ENCODE measurements around the gene FOXO3. TPM values are rescaled to one million over a fixed set of nuclear protein-coding genes. Genes with fewer than 3 reads are reported as not detected.

The FOXO3 gene
- total and polyA plus RNA-seq, 3 donors from 2014 or later = 27.5 to 112 (median 81.5) TPM

GRCh38 chr6:108697561-108698161 lies 136.9 kb downstream of the FOXO3 start:
- no peaks in the 10 kb centered on the region for H3K9me3 ChIP-seq
- no peaks in the 10 kb centered on the region for H3K27me3 ChIP-seq
- TF ChIP-seq CTCF (IDR thresholded peaks at IDR 0.05) (no peak), POLR2A (IDR thresholded peaks at IDR 0.05) (no peak)
- H3K4me1 ChIP-seq = no peaks in the 10 kb centered on the region
- H3K36me3 ChIP-seq (ENCODE audit: low read depth, missing control alignments) = no peaks in the 10 kb centered on the region
- no peak for DNase-seq
- no peak overlapping the region for H3K27ac ChIP-seq
- no peak overlapping the region for H3K4me3 ChIP-seq
- intact Hi-C loops (cut with DNase I; ENCODE audit: low total_unique reads) = no loop called here
- 59 to 76% methylated on average over 13 to 15 of the region's 15 CpGs for WGBS, 2 donors

GRCh38 chr6:108698593-108699289 lies 138.0 kb downstream of the FOXO3 start:
- H3K4me3 ChIP-seq = no peak overlapping the region
- H3K27me3 ChIP-seq = no peaks in the 10 kb centered on the region
- TF ChIP-seq POLR2A (IDR thresholded peaks at IDR 0.05) = no peak
- TF ChIP-seq CTCF (IDR thresholded peaks at IDR 0.05) = no peak
- no peaks in the 10 kb centered on the region for H3K4me1 ChIP-seq
- intact Hi-C loops (cut with DNase I; ENCODE audit: low total_unique reads) = no loop called here
- H3K27ac ChIP-seq = no peak overlapping the region
- H3K9me3 ChIP-seq = no peaks in the 10 kb centered on the region
- WGBS, 2 donors = 89 to 90% methylated on average over 8 to 11 of the region's 11 CpGs
- no peaks in the 10 kb centered on the region for H3K36me3 ChIP-seq (ENCODE audit: low read depth, missing control alignments)
- no peak for DNase-seq

GRCh38 chr6:108699290-108700041 lies 138.7 kb downstream of the FOXO3 start:
- 88 to 89% methylated on average over 17 of the region's 17 CpGs for WGBS, 2 donors
- TF ChIP-seq POLR2A (IDR thresholded peaks at IDR 0.05) (no peak), CTCF (IDR thresholded peaks at IDR 0.05) (no peak)
- DNase-seq = no peak
- H3K27me3 ChIP-seq = no peaks in the 10 kb centered on the region
- no peaks in the 10 kb centered on the region for H3K4me1 ChIP-seq
- intact Hi-C loops (cut with DNase I; ENCODE audit: low total_unique reads) = no loop called here
- no peaks in the 10 kb centered on the region for H3K36me3 ChIP-seq (ENCODE audit: low read depth, missing control alignments)
- H3K4me3 ChIP-seq = no peak overlapping the region
- no peak overlapping the region for H3K27ac ChIP-seq
- no peaks in the 10 kb centered on the region for H3K9me3 ChIP-seq

- intact Hi-C loops (cut with DNase I; ENCODE audit: low total_unique reads) = no loop called here
- WGBS, 2 donors = 90 to 95% methylated on average over 1 of the region's 1 CpG
- Histone ChIP-seq H3K4me1 (no peaks in the 10 kb centered on the region), H3K27ac (no peak overlapping the region), H3K9me3 (no peaks in the 10 kb centered on the region), H3K4me3 (no peak overlapping the region), H3K36me3 (ENCODE audit: low read depth, missing control alignments) (no peaks in the 10 kb centered on the region), H3K27me3 (no peaks in the 10 kb centered on the region)
- no peak for TF ChIP-seq CTCF (IDR thresholded peaks at IDR 0.05)
- no peak for TF ChIP-seq POLR2A (IDR thresholded peaks at IDR 0.05)
- no peak for DNase-seq
Measured at GRCh38 chr6:108702106-108702851, 141.6 kb downstream of the FOXO3 start.

Measured in testis (tissue), 3 donors.